Suprapubic skin (tissue), 3 donors: ENCODE data around the gene ARL4D.

Experiments used
- POLR2A ChIP-seq, 2 donors: fragments of 450-650 bp; IDR thresholded peaks; one replicate each; pipeline ENCODE4 v1.6.1; 2017; ENCODE audit warnings: antibody characterized with exemption in 2 of 2, mild to moderate bottlenecking in 2 of 2, moderate library complexity in 2 of 2
- TF ChIP-seq, protein P1 (sequence below), 2 donors: fragments of 200-600 bp in 1 of 2; fragments of 450-650 bp in 1 of 2; sonication (generic) in 1 of 2; IDR thresholded peaks; one replicate each; pipeline ENCODE4 v1.5.1; 2016 to 2019; ENCODE audit warnings: antibody characterized with exemption in 2 of 2, mild to moderate bottlenecking in 1 of 2, moderate library complexity in 1 of 2

DNA sequence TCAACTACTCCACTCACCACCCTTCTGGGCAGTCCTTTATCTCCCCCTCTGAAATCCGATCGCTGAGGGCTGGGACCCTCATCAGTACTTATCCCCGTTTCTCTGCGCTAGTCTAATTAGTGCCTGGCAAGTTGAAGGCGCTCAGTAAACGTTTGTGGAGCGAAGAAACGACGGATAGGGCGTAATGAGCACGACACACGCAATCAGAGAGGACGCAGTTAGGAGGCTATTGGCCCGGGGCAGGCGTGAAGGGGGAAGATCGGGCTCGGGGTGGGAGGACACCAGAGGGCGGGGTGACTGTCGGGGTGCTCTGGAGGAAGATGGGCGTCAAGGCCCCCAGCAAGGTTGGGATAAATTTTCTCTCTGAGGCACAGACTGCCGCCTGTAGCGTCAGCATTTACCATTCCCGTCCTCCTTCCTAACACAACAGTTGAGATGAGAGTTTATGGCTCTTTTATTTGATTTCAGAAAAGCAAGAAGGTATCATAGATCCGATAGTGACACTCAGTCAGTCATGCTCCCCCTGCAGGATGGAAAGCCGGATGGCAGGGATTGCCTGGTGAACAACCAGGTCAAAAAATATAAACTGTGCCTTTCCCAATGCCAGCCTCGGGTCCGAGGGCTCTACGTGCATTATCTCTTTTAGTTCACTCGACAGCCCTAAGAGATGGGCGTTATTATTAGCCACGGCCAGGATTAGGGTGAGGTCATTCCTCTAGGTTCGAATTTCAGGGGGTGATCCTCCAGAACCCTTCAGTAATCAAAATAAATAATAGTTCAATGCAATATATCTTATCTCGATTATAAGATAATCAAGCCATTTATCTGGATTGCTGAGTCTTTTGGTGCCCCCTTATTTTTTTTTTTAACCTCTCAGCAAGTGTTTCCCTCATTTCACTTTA lies 9.5 kb upstream of the ARL4D start:
- TF ChIP-seq, protein P1, sequence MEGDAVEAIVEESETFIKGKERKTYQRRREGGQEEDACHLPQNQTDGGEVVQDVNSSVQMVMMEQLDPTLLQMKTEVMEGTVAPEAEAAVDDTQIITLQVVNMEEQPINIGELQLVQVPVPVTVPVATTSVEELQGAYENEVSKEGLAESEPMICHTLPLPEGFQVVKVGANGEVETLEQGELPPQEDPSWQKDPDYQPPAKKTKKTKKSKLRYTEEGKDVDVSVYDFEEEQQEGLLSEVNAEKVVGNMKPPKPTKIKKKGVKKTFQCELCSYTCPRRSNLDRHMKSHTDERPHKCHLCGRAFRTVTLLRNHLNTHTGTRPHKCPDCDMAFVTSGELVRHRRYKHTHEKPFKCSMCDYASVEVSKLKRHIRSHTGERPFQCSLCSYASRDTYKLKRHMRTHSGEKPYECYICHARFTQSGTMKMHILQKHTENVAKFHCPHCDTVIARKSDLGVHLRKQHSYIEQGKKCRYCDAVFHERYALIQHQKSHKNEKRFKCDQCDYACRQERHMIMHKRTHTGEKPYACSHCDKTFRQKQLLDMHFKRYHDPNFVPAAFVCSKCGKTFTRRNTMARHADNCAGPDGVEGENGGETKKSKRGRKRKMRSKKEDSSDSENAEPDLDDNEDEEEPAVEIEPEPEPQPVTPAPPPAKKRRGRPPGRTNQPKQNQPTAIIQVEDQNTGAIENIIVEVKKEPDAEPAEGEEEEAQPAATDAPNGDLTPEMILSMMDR (IDR thresholded peaks at IDR 0.05) = peak; percentile 85 to 91
- TF ChIP-seq POLR2A (IDR thresholded peaks at IDR 0.05) = peak in 1 of 2 donors; percentile 74
